Urinary bladder (tissue), 4 donors: ENCODE measurements around the gene KPNB1. TPM values are rescaled to one million over a fixed set of nuclear protein-coding genes. Genes with fewer than 3 reads are reported as not detected.

ENCODE experiments used
- DNase-seq: peaks from one replicate; pipeline ENCODE4 v3.0.0-alpha.2; 2015; ENCODE audit errors: extremely low spot score
- H3K27ac ChIP-seq: one replicate; pipeline ENCODE4 v1.5.1; 2013; ENCODE audit warnings: low read depth, mild to moderate bottlenecking, moderate library complexity
- H3K36me3 ChIP-seq: one replicate; pipeline ENCODE4 v1.6.1; 2013; ENCODE audit warnings: mild to moderate bottlenecking, moderate library complexity; ENCODE audit not compliant: insufficient read depth
- H3K4me1 ChIP-seq: one replicate; pipeline ENCODE4 v1.6.1; 2013; ENCODE audit warnings: mild to moderate bottlenecking, moderate library complexity; ENCODE audit not compliant: insufficient read depth
- H3K4me3 ChIP-seq: one replicate; pipeline ENCODE4 v1.5.1; 2013; ENCODE audit warnings: low read depth, low read length
- WGBS: extraction: QIAGEN DNeasy Blood & Tissue Kit; methylation state at CpG from one replicate; pipeline ENCODE4 v1.1.7; 2013; 5-methylcytosine and 5-hydroxymethylcytosine counted together
- polyA plus RNA-seq: library from polyadenylated mRNA; stranded (reverse); fragments of 200-250 nt; gene quantifications from one replicate; pipeline ENCODE4 v1.2.3, GENCODE V29; 2013
- total RNA-seq: library from RNA; depleted of rRNA; stranded (reverse); fragments of >200 nt; gene quantifications from one replicate; pipeline ENCODE4 v1.2.3, GENCODE V29; 2014
- donor health status: healthy with polysubstance abuse.
- donor health status: healthy.

Gene KPNB1
- total and polyA plus RNA-seq, 2 donors: 66.8 to 136 TPM

GRCh38 chr17:47709594-47709993 is 59.9 kb downstream of the KPNB1 start:
- no peak for DNase-seq
- no peak overlapping the region for H3K4me3 ChIP-seq
- H3K4me1 ChIP-seq: no peaks in the 10 kb centered on the region
- no peak overlapping the region for H3K27ac ChIP-seq
- H3K36me3 ChIP-seq: peaks cover 2% of the 10 kb centered on the region
- WGBS: 91% methylated on average over 3 of the region's 3 CpGs

DNA sequence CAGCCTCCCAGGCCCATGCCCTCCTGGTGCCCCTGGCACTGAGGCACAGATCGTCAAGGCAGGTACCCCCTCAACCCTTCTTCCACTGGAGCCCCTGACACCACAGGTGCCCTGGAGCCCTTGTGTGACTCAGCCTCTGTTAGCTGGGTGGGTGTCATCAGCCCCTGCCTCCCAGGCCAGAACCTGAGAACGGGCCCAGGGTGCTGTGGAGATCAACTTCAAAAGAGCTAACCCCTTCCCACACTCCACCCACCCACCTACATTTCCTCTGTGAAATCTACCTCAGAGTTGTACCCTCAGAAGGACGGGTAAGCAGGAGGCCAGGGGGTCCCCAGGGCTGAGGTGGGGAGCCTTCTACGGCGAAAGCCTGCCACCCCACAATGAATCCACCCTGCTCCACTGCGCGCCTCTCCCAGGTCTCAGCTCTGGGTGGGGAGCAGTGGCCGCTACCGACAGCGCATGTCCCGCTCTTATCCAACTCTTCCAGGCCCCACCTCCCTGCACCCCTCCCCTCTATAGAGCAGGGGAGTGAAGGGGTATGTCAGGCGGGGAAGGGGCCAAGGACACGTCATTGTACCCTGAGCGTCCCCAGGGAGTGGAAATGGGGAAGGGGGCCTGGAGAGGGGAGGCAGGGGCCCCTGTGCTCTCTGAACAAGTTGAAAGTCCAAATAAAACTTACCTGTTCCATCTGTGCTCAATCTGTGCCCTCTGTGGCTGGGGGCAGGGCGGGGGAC is 61.8 kb downstream of the KPNB1 start:
- 89% methylated on average over 15 of the region's 15 CpGs for WGBS
- Histone ChIP-seq H3K4me1 (no peaks in the 10 kb centered on the region), H3K36me3 (peaks cover 2% of the 10 kb centered on the region), H3K27ac (no peak overlapping the region), H3K4me3 (no peak overlapping the region)
- DNase-seq: no peak

DNA sequence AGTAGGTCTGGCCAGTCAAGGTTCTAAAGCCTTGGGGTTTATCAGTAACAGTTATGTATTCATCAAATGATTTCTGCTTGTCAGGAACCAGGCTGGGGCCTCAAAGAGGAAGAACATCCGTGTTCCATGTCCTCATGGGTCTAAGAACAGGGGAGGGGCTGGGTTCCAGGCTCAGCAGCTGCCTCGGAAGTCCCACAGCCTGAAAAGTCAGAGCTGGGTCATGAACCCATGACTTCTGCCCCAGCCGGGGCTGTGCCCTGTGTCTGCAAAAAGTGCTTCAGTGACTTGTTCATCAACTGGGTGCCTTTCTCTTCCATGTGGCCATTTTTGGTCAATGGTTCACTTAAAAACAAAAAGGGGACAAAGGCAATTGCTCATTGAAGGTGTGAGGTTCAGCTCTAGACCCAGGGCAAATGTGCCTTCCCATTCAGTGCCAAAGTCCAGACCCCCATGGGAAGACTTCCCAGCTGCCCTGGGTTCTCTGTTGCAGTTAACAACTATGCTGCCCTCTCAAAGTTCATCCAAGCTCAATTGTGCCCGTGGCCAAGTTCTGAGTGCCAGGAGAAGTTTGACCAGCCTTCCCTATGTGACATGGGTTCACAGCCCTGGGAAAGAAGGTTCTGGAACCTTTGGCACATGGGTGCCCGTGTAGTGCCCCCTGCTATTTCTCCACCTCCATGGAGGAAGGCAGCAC is 62.8 kb downstream of the KPNB1 start:
- no peak overlapping the region for H3K4me3 ChIP-seq
- H3K4me1 ChIP-seq: no peaks in the 10 kb centered on the region
- H3K36me3 ChIP-seq: peaks cover 2% of the 10 kb centered on the region
- H3K27ac ChIP-seq: no peak overlapping the region
- WGBS: 63% methylated on average over 5 of the region's 5 CpGs
- no peak for DNase-seq

DNA sequence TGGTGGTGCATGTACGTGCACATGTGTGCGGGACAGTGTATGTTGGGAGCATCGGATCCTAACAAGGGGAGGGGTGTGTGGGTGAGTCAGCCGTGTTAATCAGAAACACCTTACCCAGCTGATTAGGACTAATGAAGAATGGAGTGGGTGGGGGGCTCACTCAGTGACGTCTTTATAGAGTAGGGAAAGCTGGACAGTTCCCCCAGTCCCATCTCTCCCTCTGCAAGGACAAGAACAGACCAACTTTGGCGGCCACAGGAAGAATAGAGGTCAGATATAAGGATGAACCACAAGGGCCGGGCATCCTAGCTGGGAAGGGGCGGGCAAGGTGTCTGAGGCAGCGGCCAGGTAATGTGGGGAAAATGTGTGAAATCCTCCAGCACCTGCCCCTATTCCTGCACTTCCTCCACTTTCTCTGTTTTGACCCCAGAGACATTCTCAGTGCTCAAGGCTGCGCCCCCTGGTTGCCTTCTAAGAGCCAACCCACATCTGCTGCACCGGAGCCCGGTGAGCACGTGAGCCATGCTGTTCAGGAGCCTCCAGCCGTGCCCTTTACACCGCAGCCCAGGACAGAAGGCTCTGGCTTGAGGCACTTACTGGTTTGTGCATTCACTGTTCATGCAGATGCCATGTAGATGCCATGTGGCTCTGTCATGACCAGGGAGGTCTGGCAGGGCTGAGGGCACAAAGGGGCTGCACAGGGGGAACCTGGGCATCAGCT is 64.4 kb downstream of the KPNB1 start:
- Histone ChIP-seq H3K27ac (no peak overlapping the region), H3K36me3 (peaks cover 2% of the 10 kb centered on the region), H3K4me1 (no peaks in the 10 kb centered on the region), H3K4me3 (no peak overlapping the region)
- WGBS: 39% methylated on average over 15 of the region's 15 CpGs
- DNase-seq: no peak

DNA sequence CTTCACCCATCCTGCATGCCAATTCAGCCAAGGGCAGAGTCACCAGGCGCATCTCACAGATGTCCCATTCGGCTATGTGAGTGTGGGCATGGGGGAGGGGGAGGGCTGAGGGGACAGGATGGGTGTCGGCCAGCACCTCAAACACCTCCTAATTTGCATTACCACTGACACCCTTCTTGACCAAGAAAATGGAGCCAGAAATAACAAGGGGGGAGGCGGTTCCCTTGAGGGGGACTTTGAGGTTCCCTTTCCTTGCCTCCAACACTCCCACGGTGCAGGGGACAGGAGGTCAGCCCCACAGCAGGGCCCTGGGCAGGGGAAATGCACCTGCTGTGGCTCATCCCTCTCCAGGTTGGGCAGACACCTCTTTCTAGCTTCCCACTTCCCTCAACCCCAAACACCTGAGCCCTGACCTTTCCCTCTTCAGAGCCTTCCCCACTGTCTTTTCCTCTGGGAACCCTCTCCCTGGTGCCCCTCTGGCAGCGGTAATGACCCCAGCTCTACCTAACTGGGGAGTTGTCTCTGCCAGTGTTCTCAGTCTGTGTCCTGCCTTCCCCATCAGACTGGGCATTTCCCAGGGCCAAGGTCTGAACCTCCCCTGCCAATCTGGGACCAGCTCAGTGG is 65.2 kb downstream of the KPNB1 start:
- no peak for DNase-seq
- Histone ChIP-seq H3K36me3 (peaks cover 2% of the 10 kb centered on the region), H3K4me1 (no peaks in the 10 kb centered on the region), H3K4me3 (no peak overlapping the region), H3K27ac (no peak overlapping the region)
- WGBS: 64% methylated on average over 6 of the region's 6 CpGs

GRCh38 chr17:47715669-47716325 is 66.1 kb downstream of the KPNB1 start:
- Histone ChIP-seq H3K4me3 (no peak overlapping the region), H3K36me3 (no peaks in the 10 kb centered on the region), H3K4me1 (no peaks in the 10 kb centered on the region), H3K27ac (no peak overlapping the region)
- 71% methylated on average over 10 of the region's 10 CpGs for WGBS
- DNase-seq: no peak

DNA sequence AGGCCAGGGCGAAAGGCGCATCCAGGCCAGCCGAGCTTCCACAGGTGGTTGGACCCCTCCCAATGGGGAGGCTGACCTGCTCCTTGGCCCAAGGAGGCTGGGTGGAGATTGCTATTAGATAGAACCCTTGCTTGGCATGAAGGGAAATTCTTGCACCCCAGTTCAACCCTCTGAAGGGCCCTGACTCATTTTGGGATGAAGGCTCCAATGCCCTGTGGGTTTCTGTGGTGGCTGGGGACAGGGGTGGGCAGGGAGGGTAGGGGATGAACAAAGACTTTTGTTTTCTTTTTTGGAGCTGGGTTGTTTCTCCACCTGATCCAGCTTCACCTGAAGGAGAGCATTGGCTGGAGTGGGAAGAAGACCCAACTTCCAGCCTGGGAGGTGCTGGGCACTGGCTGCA is 66.7 kb downstream of the KPNB1 start:
- Histone ChIP-seq H3K36me3 (no peaks in the 10 kb centered on the region), H3K27ac (no peak overlapping the region), H3K4me1 (no peaks in the 10 kb centered on the region), H3K4me3 (no peak overlapping the region)
- no peak for DNase-seq
- WGBS: 83% methylated on average over 3 of the region's 3 CpGs

DNA sequence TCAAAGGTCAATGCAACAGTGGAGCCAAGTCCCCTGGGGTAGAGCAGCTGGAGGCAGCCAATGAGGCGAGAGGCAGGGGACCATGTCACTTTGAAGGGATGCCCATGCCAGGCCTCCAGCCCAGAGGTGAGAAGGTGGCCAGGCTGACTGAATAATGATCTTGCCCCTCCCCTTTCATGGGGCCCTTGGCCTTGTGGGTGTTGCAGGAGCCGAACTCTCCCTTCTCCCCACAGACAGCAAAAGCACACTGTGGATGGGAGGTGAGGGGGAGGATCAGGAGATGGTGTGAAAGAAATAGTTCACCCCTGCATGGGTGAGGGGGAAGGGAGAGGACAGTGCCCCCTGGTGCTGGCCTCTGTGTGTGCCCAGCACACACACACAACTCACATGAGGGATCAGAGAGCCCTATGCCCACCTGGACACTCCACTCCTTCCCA is 67.6 kb downstream of the KPNB1 start:
- WGBS: 54% methylated on average over 2 of the region's 2 CpGs

GRCh38 chr17:47717979-47718621 is 68.4 kb downstream of the KPNB1 start:
- DNase-seq: no peak
- Histone ChIP-seq H3K27ac (no peak overlapping the region), H3K36me3 (no peaks in the 10 kb centered on the region), H3K4me1 (no peaks in the 10 kb centered on the region), H3K4me3 (no peak overlapping the region)
- 32% methylated on average over 9 of the region's 9 CpGs for WGBS

More for the DNA sequence above, 67.6 kb downstream of the KPNB1 start:
- DNase-seq: no peak
- Histone ChIP-seq H3K27ac (no peak overlapping the region), H3K4me1 (no peaks in the 10 kb centered on the region), H3K4me3 (no peak overlapping the region), H3K36me3 (no peaks in the 10 kb centered on the region)

DNA sequence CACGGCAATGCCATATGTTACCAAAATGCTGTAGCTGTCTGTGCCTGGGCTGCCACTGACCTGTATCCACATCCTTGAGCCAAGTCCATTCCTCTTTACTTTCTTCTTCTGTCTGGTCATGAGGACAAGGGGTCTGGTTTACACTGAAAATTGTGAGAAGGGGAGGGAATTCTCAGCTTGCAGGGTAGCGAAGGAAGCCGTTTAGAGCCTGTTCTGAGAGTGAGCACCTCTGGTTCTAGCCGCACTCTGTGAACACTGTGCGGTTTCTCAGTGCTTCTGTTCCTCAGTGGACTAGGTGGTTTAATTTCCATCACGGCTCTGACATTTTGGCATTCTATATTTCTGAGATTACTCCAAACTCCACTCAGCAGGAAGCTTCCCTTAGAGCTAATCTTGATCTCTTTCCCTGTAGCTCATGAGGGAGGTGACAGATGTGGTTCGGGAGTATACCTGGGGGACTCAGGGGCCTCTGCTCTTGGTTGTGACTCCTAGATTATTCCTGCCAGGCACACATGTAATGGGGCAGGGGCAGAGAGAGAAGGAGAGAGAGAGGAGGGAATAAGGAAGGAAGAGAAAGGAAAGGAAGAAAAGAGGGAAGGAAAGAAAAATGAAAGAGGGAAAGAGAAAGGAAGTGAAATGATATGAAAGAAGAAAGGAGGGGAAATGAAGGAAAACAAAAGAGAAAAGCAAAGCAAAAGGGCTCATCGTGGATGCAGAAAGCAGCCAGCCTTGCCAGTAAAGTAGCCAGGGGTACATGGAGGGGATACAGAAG is 69.1 kb downstream of the KPNB1 start:
- DNase-seq: no peak
- H3K4me1 ChIP-seq: no peaks in the 10 kb centered on the region
- 57% methylated on average over 8 of the region's 8 CpGs for WGBS

GRCh38 chr17:47719411-47720152 is 69.9 kb downstream of the KPNB1 start:
- no peaks in the 10 kb centered on the region for H3K36me3 ChIP-seq
- 75% methylated on average over 9 of the region's 9 CpGs for WGBS
- H3K4me3 ChIP-seq: no peak overlapping the region
- H3K4me1 ChIP-seq: no peaks in the 10 kb centered on the region
- H3K27ac ChIP-seq: no peak overlapping the region
- no peak for DNase-seq

More for the DNA sequence above, 69.1 kb downstream of the KPNB1 start:
- Histone ChIP-seq H3K4me3 (no peak overlapping the region), H3K27ac (no peak overlapping the region), H3K36me3 (no peaks in the 10 kb centered on the region)

GRCh38 chr17:47720196-47720595 is 70.5 kb downstream of the KPNB1 start:
- WGBS: 56% methylated on average over 11 of the region's 11 CpGs
- DNase-seq: no peak
- Histone ChIP-seq H3K4me3 (no peak overlapping the region), H3K27ac (no peak overlapping the region), H3K36me3 (no peaks in the 10 kb centered on the region), H3K4me1 (no peaks in the 10 kb centered on the region)
